H1 (cell line): ENCODE measurements around the gene CAPN11.

Source experiments
- CREB1 ChIP-seq: IDR thresholded peaks from 2 replicates; pipeline ENCODE4 v1.6.1; 2012; ENCODE audit warnings: inconsistent platforms
- E2F6 ChIP-seq: IDR thresholded peaks from 2 replicates; pipeline ENCODE4 v1.6.1; 2012; ENCODE audit warnings: inconsistent platforms
- EP300 ChIP-seq, 2 experiments: IDR thresholded peaks; 1 replicate in 1 of 2; 2 replicates in 1 of 2; pipeline ENCODE4 v1.6.1; 2011 to 2012; ENCODE audit warnings: low read depth in 2 of 2, low read length in 2 of 2, mild to moderate bottlenecking in 2 of 2, borderline replicate concordance in 1 of 2, inconsistent platforms in 1 of 2, moderate library complexity in 1 of 2
- EZH2 ChIP-seq: fragments of 200-600 bp; sonication (generic); IDR thresholded peaks from 2 replicates; pipeline ENCODE4 v1.7.1; 2012; ENCODE audit warnings: low read depth, mild to moderate bottlenecking, moderate library complexity, low read length, inconsistent platforms; ENCODE audit not compliant: severe bottlenecking
- JUND ChIP-seq: IDR thresholded peaks from 2 replicates; pipeline ENCODE4 v1.6.1; 2011; ENCODE audit warnings: mild to moderate bottlenecking, improper control_type of control experiment, low read length
- MAFK ChIP-seq: IDR thresholded peaks from 2 replicates; pipeline ENCODE4 v1.6.1; 2012; ENCODE audit warnings: low read depth, mild to moderate bottlenecking, improper control_type of control experiment, low read length
- NRF1 ChIP-seq: IDR thresholded peaks from 2 replicates; pipeline ENCODE4 v1.6.1; 2011; ENCODE audit warnings: mild to moderate bottlenecking, low read depth, low read length, improper control_type of control experiment
- POLR2A ChIP-seq, 2 experiments: IDR thresholded peaks; 1 replicate in 1 of 2; 2 replicates in 1 of 2; pipeline ENCODE4 v1.6.1; 2011; ENCODE audit warnings: low read depth in 2 of 2, low read length in 2 of 2, mild to moderate bottlenecking in 2 of 2; ENCODE audit errors: control extremely low read depth in 1 of 2
- RAD21 ChIP-seq, 2 experiments: IDR thresholded peaks in 1 of 2; conservative IDR thresholded peaks in 1 of 2; 2 replicates each; pipeline ENCODE4 v1.6.1; 2011; ENCODE audit warnings: low read depth in 2 of 2, low read length in 2 of 2, improper control_type of control experiment in 1 of 2, inconsistent platforms in 1 of 2, mild to moderate bottlenecking in 1 of 2, moderate library complexity in 1 of 2
- RFX5 ChIP-seq: IDR thresholded peaks from 2 replicates; pipeline ENCODE4 v1.6.1; 2011; ENCODE audit warnings: low read depth, low read length, improper control_type of control experiment, borderline replicate concordance
- SIRT6 ChIP-seq: IDR thresholded peaks from one replicate; pipeline ENCODE4 v1.7.1; 2012; ENCODE audit warnings: low read length, inconsistent platforms
- TAF1 ChIP-seq: IDR thresholded peaks from 2 replicates; pipeline ENCODE4 v1.6.1; 2011; ENCODE audit warnings: mild to moderate bottlenecking, low read depth, low read length
- TF ChIP-seq, protein P1 (sequence below), 3 experiments: IDR thresholded peaks; 1 replicate in 2 of 3; 2 replicates in 1 of 3; pipeline versions ENCODE4 v1.5.1 to v1.6.1; 2011; ENCODE audit warnings: low read length in 3 of 3, mild to moderate bottlenecking in 3 of 3, inconsistent platforms in 2 of 3, low read depth in 1 of 3, moderate library complexity in 1 of 3; ENCODE audit not compliant: insufficient read depth in 1 of 3; ENCODE audit errors: control extremely low read depth in 1 of 3
- TF ChIP-seq, protein P2 (sequence below): IDR thresholded peaks from 2 replicates; pipeline ENCODE4 v1.6.1; 2012; ENCODE audit warnings: inconsistent platforms

GRCh38 chr6:44156494-44157151 is 2.0 kb upstream of the CAPN11 start:
- TF ChIP-seq, protein P1, sequence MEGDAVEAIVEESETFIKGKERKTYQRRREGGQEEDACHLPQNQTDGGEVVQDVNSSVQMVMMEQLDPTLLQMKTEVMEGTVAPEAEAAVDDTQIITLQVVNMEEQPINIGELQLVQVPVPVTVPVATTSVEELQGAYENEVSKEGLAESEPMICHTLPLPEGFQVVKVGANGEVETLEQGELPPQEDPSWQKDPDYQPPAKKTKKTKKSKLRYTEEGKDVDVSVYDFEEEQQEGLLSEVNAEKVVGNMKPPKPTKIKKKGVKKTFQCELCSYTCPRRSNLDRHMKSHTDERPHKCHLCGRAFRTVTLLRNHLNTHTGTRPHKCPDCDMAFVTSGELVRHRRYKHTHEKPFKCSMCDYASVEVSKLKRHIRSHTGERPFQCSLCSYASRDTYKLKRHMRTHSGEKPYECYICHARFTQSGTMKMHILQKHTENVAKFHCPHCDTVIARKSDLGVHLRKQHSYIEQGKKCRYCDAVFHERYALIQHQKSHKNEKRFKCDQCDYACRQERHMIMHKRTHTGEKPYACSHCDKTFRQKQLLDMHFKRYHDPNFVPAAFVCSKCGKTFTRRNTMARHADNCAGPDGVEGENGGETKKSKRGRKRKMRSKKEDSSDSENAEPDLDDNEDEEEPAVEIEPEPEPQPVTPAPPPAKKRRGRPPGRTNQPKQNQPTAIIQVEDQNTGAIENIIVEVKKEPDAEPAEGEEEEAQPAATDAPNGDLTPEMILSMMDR (IDR thresholded peaks at IDR 0.05; ENCODE audit: control extremely low read depth in 1 of 3, insufficient read depth in 1 of 3, low read depth in 1 of 3, low read length in 3 of 3) = no peak
- no peak for TF ChIP-seq SIRT6
- TF ChIP-seq NRF1 = no peak
- TF ChIP-seq CREB1 = no peak
- no peak for TF ChIP-seq RFX5
- TF ChIP-seq, protein P2, sequence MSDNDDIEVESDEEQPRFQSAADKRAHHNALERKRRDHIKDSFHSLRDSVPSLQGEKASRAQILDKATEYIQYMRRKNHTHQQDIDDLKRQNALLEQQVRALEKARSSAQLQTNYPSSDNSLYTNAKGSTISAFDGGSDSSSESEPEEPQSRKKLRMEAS = no peak
- TF ChIP-seq JUND = no peak
- no peak for TF ChIP-seq EZH2
- no peak for TF ChIP-seq E2F6
- TF ChIP-seq EP300 (IDR thresholded peaks at IDR 0.05; ENCODE audit: borderline replicate concordance in 1 of 2, low read depth in 2 of 2, low read length in 2 of 2) = no peak
- no peak for TF ChIP-seq RAD21 (IDR thresholded peaks at IDR 0.05 in 1 of 2, conservative IDR thresholded peaks at IDR 0.05 in 1 of 2; ENCODE audit: low read depth in 2 of 2, low read length in 2 of 2)
- TF ChIP-seq POLR2A (IDR thresholded peaks at IDR 0.05; ENCODE audit: control extremely low read depth in 1 of 2, low read depth in 2 of 2, low read length in 2 of 2) = no peak
- no peak for TF ChIP-seq TAF1
- TF ChIP-seq MAFK = no peak
